Measurements from ENCODE around the gene C12orf76. TPM values are rescaled to one million over a fixed set of nuclear protein-coding genes. Genes with fewer than 3 reads are reported as not detected.

C12orf76 gene
- total RNA-seq, 3 donors from 2014 or later, result 16.0 to 19.3 (median 18.1) TPM

- Histone ChIP-seq H3K4me1 (peaks cover 0 to 4% of the 10 kb centered on the region in 2 donors), H3K27ac (peak overlapping the region in 1 of 2 donors; percentile 69), H3K36me3 (no peaks in the 10 kb centered on the region), H3K9me3 (no peaks in the 10 kb centered on the region), H3K27me3 (no peaks in the 10 kb centered on the region), H3K4me3 (peak overlapping the region; percentile 92 to 99 (median 99))
- intact Hi-C loops (cut with DNase I; ENCODE audit: low total_unique reads), result no loop called here
- TF ChIP-seq, protein P1, sequence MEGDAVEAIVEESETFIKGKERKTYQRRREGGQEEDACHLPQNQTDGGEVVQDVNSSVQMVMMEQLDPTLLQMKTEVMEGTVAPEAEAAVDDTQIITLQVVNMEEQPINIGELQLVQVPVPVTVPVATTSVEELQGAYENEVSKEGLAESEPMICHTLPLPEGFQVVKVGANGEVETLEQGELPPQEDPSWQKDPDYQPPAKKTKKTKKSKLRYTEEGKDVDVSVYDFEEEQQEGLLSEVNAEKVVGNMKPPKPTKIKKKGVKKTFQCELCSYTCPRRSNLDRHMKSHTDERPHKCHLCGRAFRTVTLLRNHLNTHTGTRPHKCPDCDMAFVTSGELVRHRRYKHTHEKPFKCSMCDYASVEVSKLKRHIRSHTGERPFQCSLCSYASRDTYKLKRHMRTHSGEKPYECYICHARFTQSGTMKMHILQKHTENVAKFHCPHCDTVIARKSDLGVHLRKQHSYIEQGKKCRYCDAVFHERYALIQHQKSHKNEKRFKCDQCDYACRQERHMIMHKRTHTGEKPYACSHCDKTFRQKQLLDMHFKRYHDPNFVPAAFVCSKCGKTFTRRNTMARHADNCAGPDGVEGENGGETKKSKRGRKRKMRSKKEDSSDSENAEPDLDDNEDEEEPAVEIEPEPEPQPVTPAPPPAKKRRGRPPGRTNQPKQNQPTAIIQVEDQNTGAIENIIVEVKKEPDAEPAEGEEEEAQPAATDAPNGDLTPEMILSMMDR (IDR thresholded peaks at IDR 0.05), result no peak
- TF ChIP-seq POLR2A (IDR thresholded peaks at IDR 0.05), result no peak
- DNase-seq (ENCODE audit: low spot score in 2 of 2), result no peak
These were observed 51.9 kb downstream of the C12orf76 start for GRCh38 chr12:109996483-109996853.

DNA sequence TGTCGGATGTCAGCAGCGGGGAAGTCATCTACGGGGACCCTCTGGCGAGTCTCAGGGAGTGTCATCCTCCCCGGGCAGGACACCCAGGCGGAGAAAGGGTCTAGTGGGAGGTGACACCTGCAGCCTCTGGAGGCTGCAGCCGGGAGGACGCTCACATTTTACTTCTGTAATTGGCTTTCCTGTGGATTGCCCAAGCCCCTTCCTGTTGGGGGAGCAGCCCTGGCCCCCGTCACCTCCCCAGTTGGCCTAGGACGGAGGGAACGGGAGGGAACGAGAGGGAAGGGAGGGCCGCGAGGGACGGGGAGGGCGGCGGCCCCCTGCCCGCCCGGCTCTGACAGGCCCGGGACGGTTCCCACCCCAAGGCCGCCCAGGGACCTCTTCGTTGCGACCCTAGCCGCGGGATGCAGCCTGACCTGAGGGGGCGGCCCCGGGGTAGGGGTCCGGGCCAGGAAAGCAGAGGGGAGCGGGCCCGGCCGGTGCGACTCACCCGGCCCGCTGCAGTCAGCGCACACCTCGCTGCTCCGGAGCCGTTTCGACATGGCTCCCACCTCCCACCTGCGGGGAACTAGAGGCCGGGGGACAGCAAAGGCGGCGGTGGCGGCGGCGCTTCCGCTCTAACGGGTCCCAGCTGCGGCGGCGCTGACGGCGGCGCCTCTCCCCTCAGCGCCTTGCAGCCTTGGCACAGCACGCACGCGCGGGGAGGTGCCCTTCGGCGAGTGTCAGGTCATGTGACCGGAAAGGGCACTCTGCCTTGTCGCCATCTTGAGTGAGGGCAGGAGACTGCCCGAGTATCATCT lies 52.4 kb downstream of the C12orf76 start, which contains the start of gene GIT2:
Gene GIT2 (minus strand): TSS at position 683 of the 797 bp plus-strand sequence. CDS start 144 bp downstream, at position 539.
- H3K27ac ChIP-seq, result peak within 1 kb of the TSS; percentile 69 to 79
- peaks cover 0 to 4% of the 10 kb centered on the region in 2 donors for H3K4me1 ChIP-seq
- no peaks in the 10 kb centered on the region for H3K36me3 ChIP-seq
- H3K27me3 ChIP-seq, result no peaks in the 10 kb centered on the region
- intact Hi-C loops (cut with DNase I; ENCODE audit: low total_unique reads), result no loop called here
- peak within 1 kb of the TSS; percentile 92 to 99 (median 99) for H3K4me3 ChIP-seq
- TF ChIP-seq POLR2AphosphoS5 (IDR thresholded peaks at IDR 0.05) (peak; percentile 66 to 83 (median 68)), POLR2A (IDR thresholded peaks at IDR 0.05) (no peak)
- no peaks in the 10 kb centered on the region for H3K9me3 ChIP-seq
- peak; percentile 89 to 91 for DNase-seq (ENCODE audit: low spot score in 2 of 2)

DNA sequence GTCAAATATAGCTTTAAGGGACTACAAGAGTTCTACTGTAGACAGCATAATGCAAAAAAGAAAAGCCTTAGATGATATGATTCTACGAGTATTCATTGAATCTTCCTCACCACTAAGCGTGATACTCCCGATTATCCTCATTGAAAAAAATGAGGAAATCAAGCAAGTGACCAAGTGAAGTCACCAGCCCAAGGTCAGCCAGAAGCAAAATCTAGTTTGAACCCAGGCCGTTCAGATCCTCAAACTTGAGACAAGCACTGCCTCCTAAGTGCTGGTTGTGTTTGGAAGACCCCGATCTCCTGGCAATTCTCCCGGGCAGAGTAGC lies 53.0 kb downstream of the C12orf76 start:
- DNase-seq (ENCODE audit: low spot score in 2 of 2), result no peak
- Histone ChIP-seq H3K4me1 (peaks cover 0 to 4% of the 10 kb centered on the region in 2 donors), H3K9me3 (no peaks in the 10 kb centered on the region), H3K36me3 (peaks cover 4% of the 10 kb centered on the region), H3K27me3 (no peaks in the 10 kb centered on the region), H3K27ac (peak overlapping the region in 1 of 2 donors; percentile 79), H3K4me3 (peak overlapping the region; percentile 92 to 99 (median 99))
- intact Hi-C loops (cut with DNase I; ENCODE audit: low total_unique reads), result no loop called here
- TF ChIP-seq, protein P1 (IDR thresholded peaks at IDR 0.05), result no peak
- TF ChIP-seq POLR2A (IDR thresholded peaks at IDR 0.05), result no peak
- TF ChIP-seq POLR2AphosphoS5 (IDR thresholded peaks at IDR 0.05), result no peak

GRCh38 chr12:109994401-109995175 lies 53.7 kb downstream of the C12orf76 start:
- Histone ChIP-seq H3K4me1 (peaks cover 0 to 4% of the 10 kb centered on the region in 2 donors), H3K4me3 (peak overlapping the region; percentile 92 to 99 (median 99)), H3K9me3 (no peaks in the 10 kb centered on the region), H3K27me3 (no peaks in the 10 kb centered on the region), H3K27ac (peak overlapping the region in 1 of 2 donors; percentile 79), H3K36me3 (peaks cover 4% of the 10 kb centered on the region)
- intact Hi-C loops (cut with DNase I; ENCODE audit: low total_unique reads), result no loop called here
- no peak for DNase-seq (ENCODE audit: low spot score in 2 of 2)
- TF ChIP-seq POLR2AphosphoS5 (IDR thresholded peaks at IDR 0.05), result no peak
- TF ChIP-seq POLR2A (IDR thresholded peaks at IDR 0.05), result no peak
- TF ChIP-seq, protein P1 (IDR thresholded peaks at IDR 0.05), result no peak

GRCh38 chr12:109993091-109993490 lies 55.2 kb downstream of the C12orf76 start:
- DNase-seq (ENCODE audit: low spot score in 2 of 2), result no peak
- Histone ChIP-seq H3K27ac (no peak overlapping the region), H3K4me3 (no peak overlapping the region), H3K4me1 (peaks cover 0 to 4% of the 10 kb centered on the region in 2 donors), H3K36me3 (peaks cover 8% of the 10 kb centered on the region), H3K9me3 (no peaks in the 10 kb centered on the region), H3K27me3 (no peaks in the 10 kb centered on the region)
- intact Hi-C loops (cut with DNase I; ENCODE audit: low total_unique reads), result no loop called here
- TF ChIP-seq POLR2AphosphoS5 (IDR thresholded peaks at IDR 0.05), result no peak
- TF ChIP-seq POLR2A (IDR thresholded peaks at IDR 0.05), result no peak
- TF ChIP-seq, protein P1 (IDR thresholded peaks at IDR 0.05), result no peak

Data from breast epithelium (tissue), 4 donors.